HCT116 (cell line): ENCODE measurements around the gene FSTL4. TPM values are rescaled to one million over a fixed set of nuclear protein-coding genes. Genes with fewer than 3 reads are reported as not detected.

Experiments used
- ATAC-seq: fragments of 200-7000 bp; cut with Tn5 transposase; 2 replicates; pipeline ENCODE4 v1.9.1; 2020; ENCODE audit warnings: mild to moderate bottlenecking, moderate library complexity
- BruUV-seq: library from RNA; stranded (reverse); fragments of 400-500 nt; replicated peaks from 2 replicates; lab custom pipeline; 2021; lab: Mats Ljungman, UMichigan
- CTCF ChIA-PET: fragments of 300-600 bp; sonication (Branson Sonifier 250); formaldehyde crosslinking; loops from one replicate; lab custom pipeline; 2021; ENCODE audit warnings: antibody characterized with exemption; lab: Charles Lee
- POLR2A ChIA-PET: fragments of 300-600, 350-600 bp; sonication (Branson Sonifier 250); formaldehyde crosslinking; loops from one replicate; lab custom pipeline; 2021; ENCODE audit warnings: antibody characterized with exemption; lab: Charles Lee
- RAD21 ChIA-PET, 2 experiments: fragments of 300-600 bp; sonication (Branson Sonifier 250); formaldehyde crosslinking; loops; one replicate each; lab custom pipeline; 2023; ENCODE audit warnings: low total read pairs in 2 of 2; ENCODE audit not compliant: uncharacterized antibody in 2 of 2, unreplicated experiment in 2 of 2, low non-redundant PET in 1 of 2; lab: Charles Lee
- DNase-seq: peaks from one replicate; pipeline ENCODE4 v3.0.0-alpha.2; 2010; ENCODE audit warnings: low read depth, low spot score
- H2AFZ ChIP-seq: fragments of 200-600 bp; shearing (Covaris generic), sonication (generic); 2 replicates; pipeline ENCODE4 v1.6.1; 2017; ENCODE audit warnings: low read depth, mixed run types, mixed read lengths, antibody characterized with exemption, low read length; ENCODE audit not compliant: poor library complexity, severe bottlenecking
- H3K27ac ChIP-seq: 2 replicates; pipeline ENCODE4 v1.5.1; 2012; ENCODE audit warnings: low read depth, low read length
- H3K27me3 ChIP-seq: fragments of 200-600 bp; sonication (generic); 2 replicates; pipeline ENCODE4 v1.6.1; 2016; ENCODE audit warnings: mixed run types, low read length, mixed read lengths; ENCODE audit not compliant: insufficient read depth
- H3K36me3 ChIP-seq, 2 experiments: fragments of 200-500 bp in 1 of 2; fragments of 200-600 bp in 1 of 2; sonication (Bioruptor generic) in 1 of 2; sonication (generic) in 1 of 2; 2 replicates each; pipeline versions ENCODE4 v1.5.1 to v1.6.1; 2014 to 2016; ENCODE audit warnings: low read length in 2 of 2, inconsistent platforms in 1 of 2, mixed read lengths in 1 of 2, mixed run types in 1 of 2; ENCODE audit not compliant: insufficient read depth in 2 of 2, control insufficient read depth in 1 of 2
- H3K4me1 ChIP-seq, 2 experiments: fragments of 200-600 bp in 1 of 2; sonication (generic) in 1 of 2; 2 replicates each; pipeline versions ENCODE4 v1.5.1 to v1.6.1; 2012 to 2017; ENCODE audit warnings: low read length in 2 of 2, inconsistent platforms in 1 of 2, mild to moderate bottlenecking in 1 of 2, mixed read lengths in 1 of 2, mixed run types in 1 of 2, moderate library complexity in 1 of 2; ENCODE audit not compliant: insufficient read depth in 2 of 2, control insufficient read depth in 1 of 2
- H3K4me2 ChIP-seq: fragments of 200-600 bp; sonication (generic); 2 replicates; pipeline ENCODE4 v1.6.1; 2017; ENCODE audit warnings: mixed run types, low read length, mixed read lengths
- H3K4me3 ChIP-seq, 2 experiments: fragments of 200-600 bp in 1 of 2; sonication (generic) in 1 of 2; replicated peaks in 1 of 2; 2 replicates each; pipeline ENCODE4 v1.5.1; 2011 to 2016; ENCODE audit warnings: low read length in 2 of 2, control low read depth in 1 of 2, low read depth in 1 of 2, mild to moderate bottlenecking in 1 of 2, mixed read lengths in 1 of 2, mixed run types in 1 of 2
- H3K79me2 ChIP-seq: fragments of 200-600 bp; sonication (generic); 2 replicates; pipeline ENCODE4 v1.6.1; 2017; ENCODE audit warnings: mild to moderate bottlenecking, mixed run types, low read length, moderate library complexity, mixed read lengths; ENCODE audit not compliant: insufficient read depth
- H3K9ac ChIP-seq: fragments of 200-600 bp; sonication (generic); 2 replicates; pipeline ENCODE4 v1.6.1; 2016; ENCODE audit warnings: low read length, mixed read lengths
- H3K9me2 ChIP-seq: fragments of 200-600 bp; sonication (generic), shearing (Covaris generic); 2 replicates; pipeline ENCODE4 v1.6.1; 2017; ENCODE audit warnings: mixed run types, mild to moderate bottlenecking, moderate library complexity; ENCODE audit not compliant: insufficient read depth
- H3K9me3 ChIP-seq, 2 experiments: fragments of 200-500 bp in 1 of 2; fragments of 200-600 bp in 1 of 2; sonication (Bioruptor generic) in 1 of 2; sonication (generic) in 1 of 2; 2 replicates each; pipeline ENCODE4 v1.6.1; 2014 to 2017; ENCODE audit warnings: low read length in 2 of 2, mixed read lengths in 2 of 2, inconsistent platforms in 1 of 2, low read depth in 1 of 2, mild to moderate bottlenecking in 1 of 2, mixed run types in 1 of 2, moderate library complexity in 1 of 2; ENCODE audit not compliant: control insufficient read depth in 1 of 2, insufficient read depth in 1 of 2
- H4K20me1 ChIP-seq: fragments of 200-600 bp; sonication (generic), shearing (Covaris generic); 2 replicates; pipeline ENCODE4 v1.6.1; 2017; ENCODE audit warnings: mixed run types, mild to moderate bottlenecking, moderate library complexity; ENCODE audit not compliant: insufficient read depth
- CBX3 ChIP-seq: IDR thresholded peaks from 2 replicates; pipeline ENCODE4 v1.6.1; 2012; ENCODE audit warnings: low read depth
- CEBPB ChIP-seq: IDR thresholded peaks from 2 replicates; pipeline ENCODE4 v1.6.1; 2012; ENCODE audit warnings: low read depth
- ELF1 ChIP-seq: IDR thresholded peaks from 2 replicates; pipeline ENCODE4 v1.6.1; 2012; ENCODE audit warnings: low read depth, borderline replicate concordance
- FOSL1 ChIP-seq: IDR thresholded peaks from 2 replicates; pipeline ENCODE4 v1.6.1; 2012; ENCODE audit warnings: low read depth
- JUND ChIP-seq: IDR thresholded peaks from 2 replicates; pipeline ENCODE4 v1.6.1; 2012
- POLR2AphosphoS5 ChIP-seq: IDR thresholded peaks from 2 replicates; pipeline ENCODE4 v1.6.1; 2011; ENCODE audit warnings: mild to moderate bottlenecking, low read depth, low read length, moderate library complexity
- SP1 ChIP-seq: IDR thresholded peaks from 2 replicates; pipeline ENCODE4 v1.6.1; 2012; ENCODE audit warnings: low read depth
- SRF ChIP-seq: IDR thresholded peaks from 2 replicates; pipeline ENCODE4 v1.6.1; 2012; ENCODE audit warnings: low read depth
- TCF7L2 ChIP-seq: IDR thresholded peaks from 2 replicates; pipeline ENCODE4 v1.7.0; 2011; ENCODE audit warnings: borderline replicate concordance, inconsistent platforms; ENCODE audit not compliant: insufficient read depth, insufficient read length; ENCODE audit errors: extremely low read depth
- YY1 ChIP-seq: IDR thresholded peaks from 2 replicates; pipeline ENCODE4 v1.6.1; 2011; ENCODE audit warnings: low read length, low read depth, moderate library complexity, mild to moderate bottlenecking; ENCODE audit not compliant: insufficient replicate concordance; ENCODE audit errors: extremely low read depth
- ZFX ChIP-seq: fragments of 450-650 bp; IDR thresholded peaks from 2 replicates; pipeline ENCODE4 v1.6.1; 2017
- ZNF274 ChIP-seq: fragments of 200-500 bp; sonication (Bioruptor generic); IDR thresholded peaks from 2 replicates; pipeline ENCODE4 v1.6.1; 2014; ENCODE audit warnings: mild to moderate bottlenecking, low read depth, low read length, inconsistent platforms
- intact Hi-C: fragments of 100-400 bp; cut with micrococcal nuclease; formaldehyde crosslinking; loops from 2 replicates; pipeline ENCODE4 v1.10.0; 2022
- total RNA-seq: library from RNA; stranded (reverse); gene quantifications from one replicate; pipeline ENCODE4 v1.2.1, GENCODE V29; 2021; ENCODE audit not compliant: unreplicated experiment
- TF ChIP-seq, protein P1 (sequence below): IDR thresholded peaks from 2 replicates; pipeline ENCODE4 v1.6.1; 2011; ENCODE audit warnings: mild to moderate bottlenecking, low read length, moderate library complexity; ENCODE audit not compliant: insufficient replicate concordance; ENCODE audit errors: extremely low read depth
- TF ChIP-seq, protein P2 (sequence below): IDR thresholded peaks from 2 replicates; pipeline ENCODE4 v1.6.1; 2012; ENCODE audit warnings: low read depth
- TF ChIP-seq, protein P3 (sequence below): IDR thresholded peaks from 2 replicates; pipeline ENCODE4 v1.6.1; 2012
- TF ChIP-seq, protein P4 (sequence below): IDR thresholded peaks from 2 replicates; pipeline ENCODE4 v1.6.1; 2012

Gene FSTL4
- total RNA-seq, 1 experiment from 2014 or later: 0.37 TPM

- no peak overlapping the region for H3K9ac ChIP-seq
- no peaks in the 10 kb centered on the region for H3K4me1 ChIP-seq
- ChIA-PET CTCF (no interaction called here), RAD21 (no interaction called here), POLR2A (no interaction called here)
- H4K20me1 ChIP-seq: no peaks in the 10 kb centered on the region
- H3K9me3 ChIP-seq: no peaks in the 10 kb centered on the region
- no peak for TF ChIP-seq CEBPB
- TF ChIP-seq, protein P1, sequence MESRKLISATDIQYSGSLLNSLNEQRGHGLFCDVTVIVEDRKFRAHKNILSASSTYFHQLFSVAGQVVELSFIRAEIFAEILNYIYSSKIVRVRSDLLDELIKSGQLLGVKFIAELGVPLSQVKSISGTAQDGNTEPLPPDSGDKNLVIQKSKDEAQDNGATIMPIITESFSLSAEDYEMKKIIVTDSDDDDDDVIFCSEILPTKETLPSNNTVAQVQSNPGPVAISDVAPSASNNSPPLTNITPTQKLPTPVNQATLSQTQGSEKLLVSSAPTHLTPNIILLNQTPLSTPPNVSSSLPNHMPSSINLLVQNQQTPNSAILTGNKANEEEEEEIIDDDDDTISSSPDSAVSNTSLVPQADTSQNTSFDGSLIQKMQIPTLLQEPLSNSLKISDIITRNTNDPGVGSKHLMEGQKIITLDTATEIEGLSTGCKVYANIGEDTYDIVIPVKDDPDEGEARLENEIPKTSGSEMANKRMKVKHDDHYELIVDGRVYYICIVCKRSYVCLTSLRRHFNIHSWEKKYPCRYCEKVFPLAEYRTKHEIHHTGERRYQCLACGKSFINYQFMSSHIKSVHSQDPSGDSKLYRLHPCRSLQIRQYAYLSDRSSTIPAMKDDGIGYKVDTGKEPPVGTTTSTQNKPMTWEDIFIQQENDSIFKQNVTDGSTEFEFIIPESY: no peak
- TF ChIP-seq, protein P2, sequence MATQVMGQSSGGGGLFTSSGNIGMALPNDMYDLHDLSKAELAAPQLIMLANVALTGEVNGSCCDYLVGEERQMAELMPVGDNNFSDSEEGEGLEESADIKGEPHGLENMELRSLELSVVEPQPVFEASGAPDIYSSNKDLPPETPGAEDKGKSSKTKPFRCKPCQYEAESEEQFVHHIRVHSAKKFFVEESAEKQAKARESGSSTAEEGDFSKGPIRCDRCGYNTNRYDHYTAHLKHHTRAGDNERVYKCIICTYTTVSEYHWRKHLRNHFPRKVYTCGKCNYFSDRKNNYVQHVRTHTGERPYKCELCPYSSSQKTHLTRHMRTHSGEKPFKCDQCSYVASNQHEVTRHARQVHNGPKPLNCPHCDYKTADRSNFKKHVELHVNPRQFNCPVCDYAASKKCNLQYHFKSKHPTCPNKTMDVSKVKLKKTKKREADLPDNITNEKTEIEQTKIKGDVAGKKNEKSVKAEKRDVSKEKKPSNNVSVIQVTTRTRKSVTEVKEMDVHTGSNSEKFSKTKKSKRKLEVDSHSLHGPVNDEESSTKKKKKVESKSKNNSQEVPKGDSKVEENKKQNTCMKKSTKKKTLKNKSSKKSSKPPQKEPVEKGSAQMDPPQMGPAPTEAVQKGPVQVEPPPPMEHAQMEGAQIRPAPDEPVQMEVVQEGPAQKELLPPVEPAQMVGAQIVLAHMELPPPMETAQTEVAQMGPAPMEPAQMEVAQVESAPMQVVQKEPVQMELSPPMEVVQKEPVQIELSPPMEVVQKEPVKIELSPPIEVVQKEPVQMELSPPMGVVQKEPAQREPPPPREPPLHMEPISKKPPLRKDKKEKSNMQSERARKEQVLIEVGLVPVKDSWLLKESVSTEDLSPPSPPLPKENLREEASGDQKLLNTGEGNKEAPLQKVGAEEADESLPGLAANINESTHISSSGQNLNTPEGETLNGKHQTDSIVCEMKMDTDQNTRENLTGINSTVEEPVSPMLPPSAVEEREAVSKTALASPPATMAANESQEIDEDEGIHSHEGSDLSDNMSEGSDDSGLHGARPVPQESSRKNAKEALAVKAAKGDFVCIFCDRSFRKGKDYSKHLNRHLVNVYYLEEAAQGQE: no peak
- TF ChIP-seq SP1: no peak
- no peak for TF ChIP-seq ZFX
- no peak for TF ChIP-seq ELF1
- TF ChIP-seq POLR2AphosphoS5: no peak
- TF ChIP-seq YY1: no peak
- no peak for TF ChIP-seq TCF7L2
- TF ChIP-seq ZNF274: no peak
- TF ChIP-seq, protein P3, sequence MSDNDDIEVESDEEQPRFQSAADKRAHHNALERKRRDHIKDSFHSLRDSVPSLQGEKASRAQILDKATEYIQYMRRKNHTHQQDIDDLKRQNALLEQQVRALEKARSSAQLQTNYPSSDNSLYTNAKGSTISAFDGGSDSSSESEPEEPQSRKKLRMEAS: no peak
- no peak for TF ChIP-seq SRF
- TF ChIP-seq FOSL1: no peak
- no peak for TF ChIP-seq CBX3
- TF ChIP-seq, protein P4, sequence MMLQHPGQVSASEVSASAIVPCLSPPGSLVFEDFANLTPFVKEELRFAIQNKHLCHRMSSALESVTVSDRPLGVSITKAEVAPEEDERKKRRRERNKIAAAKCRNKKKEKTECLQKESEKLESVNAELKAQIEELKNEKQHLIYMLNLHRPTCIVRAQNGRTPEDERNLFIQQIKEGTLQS: no peak
- no peak for TF ChIP-seq JUND
- peaks cover 21% of the 10 kb centered on the region for H3K27me3 ChIP-seq
- no TSS peak for BruUV-seq
- H3K79me2 ChIP-seq: no peaks in the 10 kb centered on the region
- DNase-seq (no peak), ATAC-seq (no peak)
- H3K4me2 ChIP-seq: no peak overlapping the region
- H3K9me2 ChIP-seq: no peaks in the 10 kb centered on the region
- H3K4me3 ChIP-seq: no peak overlapping the region
- no peak overlapping the region for H2AFZ ChIP-seq
- H3K36me3 ChIP-seq: no peaks in the 10 kb centered on the region
- no peak overlapping the region for H3K27ac ChIP-seq
- intact Hi-C loops: no loop called here
Measured at GRCh38 chr5:133503511-133503910, 108.8 kb downstream of the FSTL4 start.
